Measurements from ENCODE around the gene RPS6KC1. TPM values are rescaled to one million over a fixed set of nuclear protein-coding genes. Genes with fewer than 3 reads are reported as not detected.
"Not testable (repeated sequence)": the region's sequence is repeated elsewhere in the genome, so short reads cannot be mapped to it uniquely, and the experiment has no call there.

RPS6KC1 gene
- total RNA-seq, 1 donor from 2014 or later, result 10.1 TPM

DNA sequence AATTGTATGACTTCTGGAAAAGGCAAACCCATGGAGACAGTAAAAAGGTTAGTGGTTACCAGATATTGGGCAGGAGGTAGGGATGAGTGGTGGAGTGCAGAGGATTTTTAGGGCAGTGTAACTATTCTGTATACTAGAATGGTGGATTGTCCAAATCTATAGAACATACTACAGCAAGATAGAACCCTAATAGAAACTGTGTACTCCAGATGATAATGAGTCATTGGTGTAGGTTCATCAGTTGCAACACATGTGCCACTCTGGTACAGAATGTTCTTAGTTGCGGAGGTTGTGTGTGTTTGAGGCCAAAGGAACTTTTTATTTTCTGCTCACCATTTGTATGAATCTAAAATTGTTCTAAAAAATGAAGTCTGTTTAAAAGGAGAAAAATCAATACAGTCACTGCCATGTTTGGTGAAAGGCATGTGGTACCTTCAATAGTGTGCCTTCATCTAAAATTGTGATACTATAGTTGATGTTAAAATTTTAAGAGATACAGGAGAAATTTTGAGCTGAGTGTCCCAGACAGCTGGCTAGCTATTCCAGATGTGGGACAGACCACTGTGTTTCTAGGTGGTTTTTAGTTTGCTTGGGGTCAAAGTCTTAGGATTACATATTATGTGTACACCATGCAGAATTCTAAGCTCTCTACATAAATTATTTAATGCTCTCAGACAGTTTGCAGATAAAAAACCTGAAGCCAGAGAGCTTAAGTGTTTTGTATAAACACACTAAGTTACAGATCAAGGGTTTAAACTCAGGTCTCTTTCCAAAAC, 150.5 kb downstream of the RPS6KC1 start:
- intact Hi-C loops (cut with micrococcal nuclease), result no loop called here

GRCh38 chr1:213211201-213211600, 160.2 kb downstream of the RPS6KC1 start:
- intact Hi-C loops (cut with micrococcal nuclease), result no loop called here

DNA sequence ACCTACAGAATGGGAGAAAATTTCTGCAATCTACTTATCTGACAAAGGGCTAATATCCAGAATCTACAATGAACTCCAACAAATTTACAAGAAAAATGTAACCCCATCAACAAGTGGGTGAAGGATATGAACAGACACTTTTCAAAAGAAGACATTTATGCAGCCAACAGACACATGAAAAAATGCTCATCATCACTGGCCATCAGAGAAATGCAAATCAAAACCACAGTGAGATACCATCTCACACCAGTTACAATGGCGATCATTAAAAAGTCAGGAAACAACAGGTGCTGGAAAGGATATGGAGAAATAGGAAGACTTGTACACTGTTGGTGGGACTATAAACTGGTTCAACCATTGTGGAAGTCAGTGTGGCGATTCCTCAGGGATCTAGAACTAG, 168.0 kb downstream of the RPS6KC1 start:
- intact Hi-C loops (cut with micrococcal nuclease), result not testable (repeated sequence)

DNA sequence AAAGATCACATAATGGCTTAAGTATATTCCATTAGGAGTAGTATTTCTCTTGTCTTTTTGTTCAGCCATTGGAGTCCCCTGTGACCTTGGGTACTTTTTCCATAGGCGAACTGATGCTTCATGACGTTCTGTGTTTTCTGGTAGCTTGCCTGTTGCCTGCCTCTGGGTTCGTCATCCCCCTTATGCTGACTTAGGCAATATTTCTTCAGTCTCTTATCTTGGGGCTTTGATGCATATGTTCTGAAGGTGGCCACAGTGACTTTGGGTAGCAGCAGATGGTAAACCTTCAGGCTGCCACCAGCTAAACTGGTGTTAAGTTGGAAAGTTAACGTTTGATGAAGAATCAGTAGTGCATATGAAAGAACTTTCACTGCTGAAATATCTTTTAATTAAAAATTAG, 170.2 kb downstream of the RPS6KC1 start:
- intact Hi-C loops (cut with micrococcal nuclease), result no loop called here

- intact Hi-C loops (cut with micrococcal nuclease), result no loop called here
These were observed 176.4 kb downstream of the RPS6KC1 start for GRCh38 chr1:213227458-213227857.

GRCh38 chr1:213231795-213232231, 180.8 kb downstream of the RPS6KC1 start:
- intact Hi-C loops (cut with micrococcal nuclease), result no loop called here

DNA sequence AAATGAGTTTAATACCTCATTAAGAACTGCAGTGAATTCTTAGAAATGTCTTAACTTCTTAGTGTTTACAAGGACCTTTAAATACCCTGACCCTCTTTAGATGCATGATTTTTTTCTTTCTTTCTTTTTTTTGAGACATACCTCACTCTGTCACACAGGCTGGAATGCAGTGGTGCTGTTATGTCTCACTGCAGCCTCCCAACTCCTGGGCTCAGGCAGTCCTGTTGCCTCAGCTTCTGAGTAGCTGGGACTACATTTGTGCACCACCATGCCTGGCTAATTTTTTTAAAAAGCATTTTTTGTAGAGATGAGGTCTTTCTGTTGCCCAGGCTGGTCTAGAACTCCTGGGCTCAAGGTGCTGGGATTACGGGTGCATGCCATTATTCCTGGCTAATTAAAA, 191.8 kb downstream of the RPS6KC1 start:
- intact Hi-C loops (cut with micrococcal nuclease), result loop anchor here (10.0 kb wide), 1 partner anchor 1082 kb away; no protein-coding TSS in a partner anchor

DNA sequence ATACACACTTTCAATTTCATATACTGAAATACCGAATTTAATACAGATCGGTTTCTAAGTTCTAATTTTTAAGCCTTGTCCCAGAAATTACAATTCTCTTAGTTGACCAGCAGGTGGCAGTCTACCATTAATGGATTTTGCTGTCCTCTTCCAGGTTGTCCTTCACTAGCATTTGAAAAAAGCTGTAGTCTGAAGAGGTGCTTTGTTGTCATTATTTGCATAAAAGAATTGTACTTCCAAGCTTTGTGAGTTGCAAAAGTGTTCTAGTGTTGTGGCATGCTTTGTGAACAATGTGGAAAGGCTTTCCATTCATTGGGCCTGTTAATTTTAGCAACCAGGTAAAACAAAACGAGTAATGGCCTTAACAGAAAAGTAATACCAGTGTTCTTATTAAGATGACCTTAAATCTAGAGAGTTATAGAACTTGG, 193.6 kb downstream of the RPS6KC1 start:
- intact Hi-C loops (cut with micrococcal nuclease), result loop anchor here (10.0 kb wide), 1 partner anchor 1080 kb away; no protein-coding TSS in a partner anchor

- intact Hi-C loops (cut with micrococcal nuclease), result loop anchor here (10.0 kb wide), 1 partner anchor 1079 kb away; no protein-coding TSS in a partner anchor
These were observed 194.3 kb downstream of the RPS6KC1 start for GRCh38 chr1:213245260-213245910.

GRCh38 chr1:213247038-213247437, 196.0 kb downstream of the RPS6KC1 start:
- intact Hi-C loops (cut with micrococcal nuclease), result loop anchor here (10.0 kb wide), 1 partner anchor 1078 kb away; no protein-coding TSS in a partner anchor

DNA sequence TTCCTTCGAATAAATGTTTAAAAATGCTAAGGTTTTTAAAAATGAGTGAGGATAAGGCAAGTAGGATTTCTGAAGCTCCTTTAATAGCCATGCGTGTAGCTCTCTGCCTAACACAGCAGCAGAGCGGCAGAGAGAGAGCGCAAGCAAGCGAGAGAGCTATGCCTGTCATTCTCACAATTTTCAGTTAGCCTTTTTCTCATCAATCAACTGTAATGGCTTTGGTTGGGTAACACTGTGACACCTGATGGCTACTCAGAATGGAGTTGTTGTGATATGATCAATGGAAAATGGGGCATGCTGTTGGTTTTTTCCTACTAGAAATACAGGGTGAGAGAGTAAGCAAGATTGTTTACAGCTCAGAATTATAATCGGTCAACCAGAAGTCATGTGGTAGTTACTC, 198.4 kb downstream of the RPS6KC1 start:
- intact Hi-C loops (cut with micrococcal nuclease), result loop anchor here (10.0 kb wide), 1 partner anchor 1075 kb away; no protein-coding TSS in a partner anchor

DNA sequence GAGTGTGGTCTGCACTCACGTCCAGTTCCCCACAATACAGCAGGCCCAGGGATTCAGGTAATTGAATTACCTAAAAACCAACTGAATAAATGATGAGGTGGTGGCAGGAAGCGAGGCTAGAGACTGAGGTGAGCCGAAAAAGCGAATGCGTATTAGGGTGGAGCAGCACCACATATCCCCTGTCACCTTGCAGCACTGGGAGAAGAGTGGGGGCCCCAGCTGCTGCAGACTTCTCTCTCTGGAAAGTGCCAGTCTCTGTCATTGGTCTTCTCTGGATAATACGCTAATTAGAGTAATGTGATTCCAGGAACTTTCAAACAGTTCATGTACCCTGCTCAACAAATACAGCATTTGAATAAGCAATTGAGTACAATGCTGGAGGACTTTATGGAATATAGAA, 199.0 kb downstream of the RPS6KC1 start:
- intact Hi-C loops (cut with micrococcal nuclease), result no loop called here

DNA sequence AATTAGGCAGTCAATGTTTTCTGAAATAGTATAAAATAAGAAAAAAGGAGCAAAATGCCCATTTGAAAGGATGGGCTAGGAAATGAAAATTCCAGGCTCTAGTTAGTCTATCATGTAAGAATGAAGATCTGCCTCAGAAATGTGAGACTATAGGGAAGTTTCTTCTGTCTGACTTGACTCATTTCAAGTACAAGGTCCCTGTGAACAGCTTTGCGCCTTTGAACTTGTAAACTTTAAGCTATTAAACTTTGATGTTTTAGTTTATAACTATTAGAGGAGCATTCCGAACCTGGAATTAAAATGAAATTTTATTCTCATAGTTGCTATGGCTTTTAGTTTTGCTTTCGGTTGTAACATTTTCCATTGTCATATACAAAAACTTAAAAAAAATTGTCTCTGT, 199.4 kb downstream of the RPS6KC1 start:
- intact Hi-C loops (cut with micrococcal nuclease), result no loop called here

DNA sequence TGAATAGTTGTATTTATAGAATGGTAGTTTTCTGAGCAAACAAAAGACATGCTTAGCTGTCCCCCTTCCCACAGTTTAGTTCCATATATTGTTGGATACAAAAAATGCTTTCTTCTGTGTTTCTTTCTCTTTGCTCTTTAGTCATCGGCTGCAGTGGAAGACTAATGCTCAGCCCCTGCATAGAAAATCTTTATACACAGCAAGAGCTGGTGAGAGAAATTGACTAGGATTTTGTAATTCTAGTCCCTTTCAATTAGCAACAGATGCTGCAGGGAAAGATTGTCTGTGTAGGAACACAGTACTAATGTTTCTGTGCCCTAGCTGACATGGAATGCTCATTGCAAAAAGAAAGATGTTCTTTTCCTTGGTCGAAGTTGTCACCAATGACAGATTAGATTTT, 200.9 kb downstream of the RPS6KC1 start:
- intact Hi-C loops (cut with micrococcal nuclease), result no loop called here

- intact Hi-C loops (cut with micrococcal nuclease), result no loop called here
These were observed 205.5 kb downstream of the RPS6KC1 start for GRCh38 chr1:213256438-213257087.

- intact Hi-C loops (cut with micrococcal nuclease), result no loop called here
These were observed 209.5 kb downstream of the RPS6KC1 start for GRCh38 chr1:213260311-213261075.

DNA sequence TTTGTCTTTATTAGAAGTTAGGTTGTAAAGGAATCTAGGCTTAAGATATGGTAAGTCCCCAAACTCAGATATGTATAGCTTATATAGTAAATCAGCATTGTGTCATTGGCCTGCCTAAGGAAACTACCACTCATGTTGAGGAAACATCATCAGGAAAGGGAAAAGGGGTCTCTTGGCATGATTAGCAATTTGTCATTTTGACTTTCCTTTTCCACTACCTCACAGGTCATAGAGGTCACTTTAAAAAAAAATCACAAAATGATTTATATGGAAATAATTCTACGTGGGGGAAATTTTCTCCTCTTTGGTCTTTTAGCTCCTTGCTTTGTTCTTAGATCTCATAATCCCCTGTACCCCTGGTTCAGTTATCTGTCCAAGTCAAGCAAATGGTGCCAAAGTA, 213.5 kb downstream of the RPS6KC1 start:
- intact Hi-C loops (cut with micrococcal nuclease), result no loop called here

DNA sequence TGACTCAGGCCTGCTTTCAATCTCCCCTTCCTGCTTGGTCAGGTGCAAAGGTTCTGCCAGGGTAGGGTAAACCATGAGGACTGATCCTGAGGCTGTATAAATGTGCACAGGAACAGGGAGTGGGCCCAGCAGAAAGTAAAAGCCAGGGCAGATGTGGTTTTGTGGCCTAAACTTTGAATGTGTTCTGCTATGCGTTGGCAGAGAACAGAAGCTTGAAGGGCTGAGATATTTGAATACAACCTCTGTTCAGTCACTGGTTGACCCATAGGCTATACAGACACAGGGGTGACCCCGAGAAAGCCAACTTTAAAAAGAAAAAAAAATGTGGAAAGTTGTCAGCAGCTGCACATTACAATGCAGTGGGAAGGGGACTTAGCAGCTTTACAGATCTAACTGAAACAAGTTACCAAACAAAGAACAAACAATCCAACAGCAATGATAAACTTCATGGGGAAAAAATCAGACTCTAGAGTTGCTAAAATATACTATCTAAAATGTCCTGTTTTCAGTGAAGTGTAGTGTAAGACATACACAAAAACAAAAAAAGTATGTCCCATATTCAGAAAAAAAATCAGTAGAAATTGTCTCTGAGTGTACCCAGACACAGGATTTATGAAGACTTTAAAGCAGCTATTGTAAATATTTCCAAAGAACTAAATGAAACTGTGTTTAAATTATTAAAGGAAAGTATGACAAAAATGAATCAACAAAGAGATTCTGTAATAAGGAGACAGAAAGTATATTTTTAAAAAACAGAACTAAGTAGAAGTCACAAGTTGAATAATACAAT, 216.1 kb downstream of the RPS6KC1 start:
- intact Hi-C loops (cut with micrococcal nuclease), result no loop called here

- intact Hi-C loops (cut with micrococcal nuclease), result no loop called here
These were observed 217.2 kb downstream of the RPS6KC1 start for GRCh38 chr1:213268221-213268620.

DNA sequence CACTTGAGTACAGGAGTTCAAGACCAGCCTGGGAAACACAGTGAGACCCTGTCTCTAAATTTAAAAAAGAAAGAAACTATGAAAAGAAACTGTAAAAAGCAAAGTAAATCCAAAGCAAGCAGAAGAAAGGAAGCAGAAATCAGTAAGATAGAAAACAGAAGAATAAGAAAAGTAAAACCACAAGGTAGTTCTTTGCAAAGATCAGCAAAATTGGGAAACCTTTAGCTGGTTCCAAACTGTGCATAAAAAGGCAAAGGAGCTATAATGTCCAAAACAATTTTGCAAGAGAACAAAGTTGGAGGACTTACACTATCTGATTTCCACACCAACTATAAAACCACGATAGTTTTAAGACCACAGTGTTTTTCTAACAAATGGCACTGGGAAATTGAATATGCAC, 218.8 kb downstream of the RPS6KC1 start:
- intact Hi-C loops (cut with micrococcal nuclease), result no loop called here

Measured in T-helper 2 cell treated with Interferon-gamma antibody and Interleukin-4, amounts not matched to agents 100 ng/mL and 5 ng/mL, for 36 hours (primary cell).